Lower leg skin (tissue), 3 donors: ENCODE data around the gene PMFBP1.

Experiments
- POLR2A ChIP-seq, 2 donors: fragments of 450-650 bp; IDR thresholded peaks; one replicate each; pipeline ENCODE4 v1.6.1; 2016 to 2017; ENCODE audit warnings: antibody characterized with exemption in 2 of 2, mild to moderate bottlenecking in 1 of 2, moderate library complexity in 1 of 2
- TF ChIP-seq, protein P1 (sequence below), 3 donors: fragments of 450-650 bp; IDR thresholded peaks; one replicate each; pipeline ENCODE4 v1.5.1; 2016; ENCODE audit warnings: antibody characterized with exemption in 3 of 3, mild to moderate bottlenecking in 3 of 3, moderate library complexity in 2 of 3

DNA sequence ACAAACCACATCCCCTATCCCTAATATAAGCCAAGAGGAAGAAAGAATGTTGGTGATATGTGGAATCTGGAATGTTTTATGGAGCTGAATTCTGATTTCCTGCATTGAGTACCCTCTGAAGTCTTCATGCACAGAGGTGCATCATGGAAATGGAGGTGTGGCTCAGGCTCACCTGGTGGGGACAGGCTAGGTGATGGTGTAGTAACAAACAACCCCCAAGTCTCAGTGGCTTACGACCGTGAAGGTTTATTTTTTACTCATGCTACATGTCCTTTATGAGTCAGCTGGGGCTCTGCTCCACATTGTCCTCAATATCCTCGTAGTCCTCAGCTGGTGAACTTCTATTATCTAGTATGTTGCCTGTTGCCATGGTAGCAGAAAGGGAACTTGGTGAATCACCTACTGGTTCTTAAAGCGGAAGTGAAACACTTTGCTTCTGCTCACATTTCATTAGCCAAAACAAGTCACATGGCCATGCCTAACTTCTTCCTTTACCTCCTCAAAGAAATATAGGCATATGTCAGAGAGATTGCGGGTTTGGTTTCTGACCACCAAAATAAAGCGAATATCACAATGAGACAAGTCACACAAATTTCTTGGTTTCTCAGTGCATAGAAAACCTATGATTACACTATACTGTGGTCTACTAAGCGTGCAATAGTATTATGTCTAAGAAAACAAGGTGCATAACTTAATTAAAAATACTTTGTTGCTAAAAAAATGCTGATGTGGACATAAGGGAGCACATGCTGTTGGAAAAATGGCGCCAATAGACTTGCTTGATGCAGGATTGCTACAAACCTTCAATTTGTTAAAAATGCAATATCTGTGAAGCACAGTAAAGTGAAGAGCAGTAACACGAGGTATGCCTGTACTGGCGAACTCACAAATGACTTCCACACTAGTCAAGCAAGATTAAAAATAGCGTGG is at the start of gene PMFBP1:
- TF ChIP-seq, protein P1, sequence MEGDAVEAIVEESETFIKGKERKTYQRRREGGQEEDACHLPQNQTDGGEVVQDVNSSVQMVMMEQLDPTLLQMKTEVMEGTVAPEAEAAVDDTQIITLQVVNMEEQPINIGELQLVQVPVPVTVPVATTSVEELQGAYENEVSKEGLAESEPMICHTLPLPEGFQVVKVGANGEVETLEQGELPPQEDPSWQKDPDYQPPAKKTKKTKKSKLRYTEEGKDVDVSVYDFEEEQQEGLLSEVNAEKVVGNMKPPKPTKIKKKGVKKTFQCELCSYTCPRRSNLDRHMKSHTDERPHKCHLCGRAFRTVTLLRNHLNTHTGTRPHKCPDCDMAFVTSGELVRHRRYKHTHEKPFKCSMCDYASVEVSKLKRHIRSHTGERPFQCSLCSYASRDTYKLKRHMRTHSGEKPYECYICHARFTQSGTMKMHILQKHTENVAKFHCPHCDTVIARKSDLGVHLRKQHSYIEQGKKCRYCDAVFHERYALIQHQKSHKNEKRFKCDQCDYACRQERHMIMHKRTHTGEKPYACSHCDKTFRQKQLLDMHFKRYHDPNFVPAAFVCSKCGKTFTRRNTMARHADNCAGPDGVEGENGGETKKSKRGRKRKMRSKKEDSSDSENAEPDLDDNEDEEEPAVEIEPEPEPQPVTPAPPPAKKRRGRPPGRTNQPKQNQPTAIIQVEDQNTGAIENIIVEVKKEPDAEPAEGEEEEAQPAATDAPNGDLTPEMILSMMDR (IDR thresholded peaks at IDR 0.05) = no peak
- TF ChIP-seq POLR2A (IDR thresholded peaks at IDR 0.05) = no peak
